NB4 (cell line): Measurements from ENCODE around the gene LAMTOR2.

Experiments
- CTCF ChIP-seq: IDR thresholded peaks from one replicate; pipeline ENCODE4 v1.5.1; 2012; ENCODE audit warnings: low read depth, low read length
- POLR2A ChIP-seq: IDR thresholded peaks from 2 replicates; pipeline ENCODE4 v1.6.1; 2011; ENCODE audit warnings: mild to moderate bottlenecking; ENCODE audit not compliant: insufficient read length; ENCODE audit errors: extremely low read depth

GRCh38 chr1:156014829-156015228 is 39.8 kb upstream of the LAMTOR2 start:
- TF ChIP-seq POLR2A (no peak), CTCF (no peak)
